ENCODE results near the gene AUNIP.

Gene AUNIP

GRCh38 chr1:25891606-25892005 lies 32.3 kb upstream of the AUNIP start:
- Histone ChIP-seq H3K4me1 (ENCODE audit: low read depth, poor library complexity, severe bottlenecking) (peaks cover 15% of the 10 kb centered on the region), H3K4me3 (IDR thresholded peaks at IDR 0.05; ENCODE audit: insufficient read depth, low read depth, low read length) (no peak overlapping the region), H3K79me2 (ENCODE audit: insufficient read depth, low read depth) (no peaks in the 10 kb centered on the region), H4K20me1 (ENCODE audit: insufficient read depth) (no peaks in the 10 kb centered on the region), H3K36me3 (ENCODE audit: insufficient read depth) (no peaks in the 10 kb centered on the region), H3K27ac (no peak overlapping the region), H2AFZ (ENCODE audit: low read depth) (no peak overlapping the region), H3K27me3 (ENCODE audit: insufficient read depth, low read depth) (no peaks in the 10 kb centered on the region), H3K4me2 (no peak overlapping the region), H3K9ac (no peak overlapping the region)
- TF ChIP-seq CTCF (conservative IDR thresholded peaks at IDR 0.05; ENCODE audit: low read depth, low read length): no peak

GRCh38 chr1:25890239-25891034 lies 31.2 kb upstream of the AUNIP start:
- H3K4me1 ChIP-seq (ENCODE audit: low read depth, poor library complexity, severe bottlenecking): peaks cover 6% of the 10 kb centered on the region

GRCh38 chr1:25889470-25889869 lies 30.2 kb upstream of the AUNIP start:
- H3K4me3 ChIP-seq (IDR thresholded peaks at IDR 0.05; ENCODE audit: insufficient read depth, low read depth, low read length): no peak overlapping the region
- H4K20me1 ChIP-seq (ENCODE audit: insufficient read depth): no peaks in the 10 kb centered on the region
- no peaks in the 10 kb centered on the region for H3K27me3 ChIP-seq (ENCODE audit: insufficient read depth, low read depth)
- H3K9ac ChIP-seq: no peak overlapping the region
- H3K79me2 ChIP-seq (ENCODE audit: insufficient read depth, low read depth): no peaks in the 10 kb centered on the region
- no peaks in the 10 kb centered on the region for H3K4me1 ChIP-seq (ENCODE audit: low read depth, poor library complexity, severe bottlenecking)
- no peaks in the 10 kb centered on the region for H3K36me3 ChIP-seq (ENCODE audit: insufficient read depth)
- H3K4me2 ChIP-seq: no peak overlapping the region
- H3K27ac ChIP-seq: no peak overlapping the region
- TF ChIP-seq CTCF (conservative IDR thresholded peaks at IDR 0.05; ENCODE audit: low read depth, low read length): no peak
- H2AFZ ChIP-seq (ENCODE audit: low read depth): no peak overlapping the region

More at GRCh38 chr1:25890239-25891034, 31.2 kb upstream of the AUNIP start:
- H3K27ac ChIP-seq: no peak overlapping the region
- TF ChIP-seq CTCF (conservative IDR thresholded peaks at IDR 0.05; ENCODE audit: low read depth, low read length): no peak
- H4K20me1 ChIP-seq (ENCODE audit: insufficient read depth): no peaks in the 10 kb centered on the region
- H3K27me3 ChIP-seq (ENCODE audit: insufficient read depth, low read depth): no peaks in the 10 kb centered on the region
- no peak overlapping the region for H3K4me2 ChIP-seq
- no peak overlapping the region for H3K9ac ChIP-seq
- no peak overlapping the region for H3K4me3 ChIP-seq (IDR thresholded peaks at IDR 0.05; ENCODE audit: insufficient read depth, low read depth, low read length)
- H2AFZ ChIP-seq (ENCODE audit: low read depth): no peak overlapping the region
- H3K79me2 ChIP-seq (ENCODE audit: insufficient read depth, low read depth): no peaks in the 10 kb centered on the region
- H3K36me3 ChIP-seq (ENCODE audit: insufficient read depth): no peaks in the 10 kb centered on the region

- no peaks in the 10 kb centered on the region for H3K36me3 ChIP-seq (ENCODE audit: insufficient read depth)
- no peak overlapping the region for H3K4me2 ChIP-seq
- TF ChIP-seq CTCF (conservative IDR thresholded peaks at IDR 0.05; ENCODE audit: low read depth, low read length): no peak
- no peak overlapping the region for H3K4me3 ChIP-seq (IDR thresholded peaks at IDR 0.05; ENCODE audit: insufficient read depth, low read depth, low read length)
- H2AFZ ChIP-seq (ENCODE audit: low read depth): no peak overlapping the region
- no peaks in the 10 kb centered on the region for H3K4me1 ChIP-seq (ENCODE audit: low read depth, poor library complexity, severe bottlenecking)
- no peaks in the 10 kb centered on the region for H3K79me2 ChIP-seq (ENCODE audit: insufficient read depth, low read depth)
- no peaks in the 10 kb centered on the region for H3K27me3 ChIP-seq (ENCODE audit: insufficient read depth, low read depth)
- no peak overlapping the region for H3K9ac ChIP-seq
- H3K27ac ChIP-seq: no peak overlapping the region
- no peaks in the 10 kb centered on the region for H4K20me1 ChIP-seq (ENCODE audit: insufficient read depth)
Measured at GRCh38 chr1:25888426-25888987, 29.2 kb upstream of the AUNIP start.
